ENCODE results near the gene TGM2. TPM values are rescaled to one million over a fixed set of nuclear protein-coding genes. Genes with fewer than 3 reads are reported as not detected.

The TGM2 gene
- total RNA-seq, 2 donors from 2014 or later, result 0.27 to 0.37 TPM

DNA sequence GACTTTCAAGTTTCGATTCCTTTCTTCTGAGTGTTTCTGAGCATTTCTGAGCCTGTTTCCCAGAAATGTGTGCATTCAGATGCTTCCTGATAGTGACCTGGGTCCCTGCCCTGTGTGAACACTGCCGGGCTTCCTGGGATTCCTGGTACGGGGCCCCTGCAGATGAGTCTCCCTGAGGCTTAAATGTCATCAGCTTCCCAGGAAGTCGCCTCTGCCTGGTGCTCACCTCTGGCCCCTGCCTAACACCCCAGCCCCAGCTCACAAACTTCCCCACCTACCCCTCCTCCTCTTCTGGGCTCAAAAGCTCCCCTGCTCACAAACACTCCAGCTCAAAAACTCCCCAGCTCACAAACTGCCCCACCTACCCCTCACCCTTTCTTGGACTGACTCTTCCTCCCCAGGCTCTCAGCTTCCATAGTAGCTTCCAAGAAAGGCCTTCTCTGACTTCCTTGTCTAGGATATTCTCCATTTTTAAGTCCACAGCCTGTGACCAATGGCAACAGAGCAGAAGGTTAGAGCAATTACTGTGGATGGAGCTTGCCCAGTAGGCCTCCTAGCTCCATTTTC, 42.0 kb downstream of the TGM2 start:
- Histone ChIP-seq H3K4me3 (ENCODE audit: low read length) (no peak overlapping the region), H3K9me3 (ENCODE audit: control insufficient read depth, low read length) (no peaks in the 10 kb centered on the region), H3K36me3 (ENCODE audit: control insufficient read depth, insufficient read depth, low read length) (no peaks in the 10 kb centered on the region), H3K27ac (ENCODE audit: low read depth, low read length) (no peak overlapping the region), H3K9ac (ENCODE audit: extremely low read depth, low read length, poor library complexity, severe bottlenecking) (no peak overlapping the region), H3K4me1 (ENCODE audit: control insufficient read depth, insufficient read depth, low read length) (no peaks in the 10 kb centered on the region), H3K27me3 (ENCODE audit: control insufficient read depth, insufficient read depth, low read length, poor library complexity, severe bottlenecking) (no peaks in the 10 kb centered on the region)
- DNase-seq, result peak; percentile 50
- Mint-ChIP-seq H3K4me3 (no peak overlapping the region), H3K9me3 (no peaks in the 10 kb centered on the region), H3K27me3 (ENCODE audit: insufficient read depth) (no peaks in the 10 kb centered on the region), H3K4me1 (peaks cover 6% of the 10 kb centered on the region), H3K27ac (peak overlapping the region; percentile 14), H3K36me3 (ENCODE audit: low read depth) (no peaks in the 10 kb centered on the region)
- WGBS, 2 experiments (ENCODE audit: insufficient coverage in 1 of 2, insufficient read length in 1 of 2), result 75% methylated on average over 2 to 4 of the region's 4 CpGs
- TF ChIP-seq, protein P1, sequence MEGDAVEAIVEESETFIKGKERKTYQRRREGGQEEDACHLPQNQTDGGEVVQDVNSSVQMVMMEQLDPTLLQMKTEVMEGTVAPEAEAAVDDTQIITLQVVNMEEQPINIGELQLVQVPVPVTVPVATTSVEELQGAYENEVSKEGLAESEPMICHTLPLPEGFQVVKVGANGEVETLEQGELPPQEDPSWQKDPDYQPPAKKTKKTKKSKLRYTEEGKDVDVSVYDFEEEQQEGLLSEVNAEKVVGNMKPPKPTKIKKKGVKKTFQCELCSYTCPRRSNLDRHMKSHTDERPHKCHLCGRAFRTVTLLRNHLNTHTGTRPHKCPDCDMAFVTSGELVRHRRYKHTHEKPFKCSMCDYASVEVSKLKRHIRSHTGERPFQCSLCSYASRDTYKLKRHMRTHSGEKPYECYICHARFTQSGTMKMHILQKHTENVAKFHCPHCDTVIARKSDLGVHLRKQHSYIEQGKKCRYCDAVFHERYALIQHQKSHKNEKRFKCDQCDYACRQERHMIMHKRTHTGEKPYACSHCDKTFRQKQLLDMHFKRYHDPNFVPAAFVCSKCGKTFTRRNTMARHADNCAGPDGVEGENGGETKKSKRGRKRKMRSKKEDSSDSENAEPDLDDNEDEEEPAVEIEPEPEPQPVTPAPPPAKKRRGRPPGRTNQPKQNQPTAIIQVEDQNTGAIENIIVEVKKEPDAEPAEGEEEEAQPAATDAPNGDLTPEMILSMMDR (conservative IDR thresholded peaks at IDR 0.05), result no peak

DNA sequence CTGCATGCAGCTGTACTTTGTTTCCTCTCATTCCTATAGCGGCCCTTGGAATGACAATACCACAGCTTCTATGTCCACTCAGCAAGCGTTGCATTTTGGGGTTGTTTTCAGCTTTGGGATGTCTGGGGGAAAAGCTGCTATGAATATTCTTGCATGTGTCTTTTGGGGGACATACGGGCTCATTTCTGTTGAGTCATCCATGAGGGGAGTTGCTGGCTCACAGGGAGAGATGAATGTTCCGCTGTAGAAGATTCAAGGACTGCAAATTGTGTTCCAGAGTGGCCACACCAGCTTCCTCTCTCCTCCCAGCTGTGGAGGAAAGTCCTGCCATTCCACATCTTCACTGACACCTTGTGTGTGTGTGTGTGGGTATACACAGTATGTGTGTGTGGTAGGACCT, 43.3 kb downstream of the TGM2 start:
- no peak overlapping the region for H3K4me3 Mint-ChIP-seq
- H3K9ac ChIP-seq (ENCODE audit: extremely low read depth, low read length, poor library complexity, severe bottlenecking), result no peak overlapping the region
- no peaks in the 10 kb centered on the region for H3K9me3 Mint-ChIP-seq
- TF ChIP-seq, protein P1 (conservative IDR thresholded peaks at IDR 0.05), result no peak
- no peaks in the 10 kb centered on the region for H3K27me3 ChIP-seq (ENCODE audit: control insufficient read depth, insufficient read depth, low read length, poor library complexity, severe bottlenecking)
- no peaks in the 10 kb centered on the region for H3K4me1 ChIP-seq (ENCODE audit: control insufficient read depth, insufficient read depth, low read length)
- no peak overlapping the region for H3K27ac ChIP-seq (ENCODE audit: low read depth, low read length)
- DNase-seq, result peak; percentile 20
- no peaks in the 10 kb centered on the region for H3K27me3 Mint-ChIP-seq (ENCODE audit: insufficient read depth)
- 92 to 100% methylated on average over 2 to 4 of the region's 4 CpGs for WGBS, 2 experiments (ENCODE audit: insufficient coverage in 1 of 2, insufficient read length in 1 of 2)
- H3K9me3 ChIP-seq (ENCODE audit: control insufficient read depth, low read length), result no peaks in the 10 kb centered on the region
- H3K36me3 Mint-ChIP-seq (ENCODE audit: low read depth), result no peaks in the 10 kb centered on the region
- H3K27ac Mint-ChIP-seq, result no peak overlapping the region
- H3K36me3 ChIP-seq (ENCODE audit: control insufficient read depth, insufficient read depth, low read length), result no peaks in the 10 kb centered on the region
- no peak overlapping the region for H3K4me3 ChIP-seq (ENCODE audit: low read length)
- peaks cover 6% of the 10 kb centered on the region for H3K4me1 Mint-ChIP-seq

DNA sequence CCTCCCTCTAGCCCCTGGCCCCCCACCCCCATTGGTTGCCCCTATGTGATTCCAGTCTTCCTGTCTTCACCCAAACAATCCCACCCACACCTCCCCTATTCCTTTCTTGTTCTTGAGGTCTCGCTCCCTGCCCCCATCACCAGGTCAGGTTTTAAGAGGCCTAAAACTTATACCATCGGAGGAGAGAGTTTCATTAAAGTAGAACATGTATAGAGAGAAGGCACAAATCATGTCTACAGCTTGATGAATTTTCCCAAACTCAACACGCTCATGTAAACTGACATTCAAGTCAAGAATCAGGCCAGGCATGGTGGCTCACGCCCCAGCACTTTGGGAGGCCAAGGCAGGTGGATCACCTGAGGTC, 44.5 kb downstream of the TGM2 start:
- H3K27ac Mint-ChIP-seq, result no peak overlapping the region
- 93 to 94% methylated on average over 2 to 4 of the region's 4 CpGs for WGBS, 2 experiments (ENCODE audit: insufficient coverage in 1 of 2, insufficient read length in 1 of 2)
- H3K27me3 ChIP-seq (ENCODE audit: control insufficient read depth, insufficient read depth, low read length, poor library complexity, severe bottlenecking), result no peaks in the 10 kb centered on the region

More for the DNA sequence above, 44.5 kb downstream of the TGM2 start:
- Histone ChIP-seq H3K4me3 (ENCODE audit: low read length) (no peak overlapping the region), H3K9me3 (ENCODE audit: control insufficient read depth, low read length) (no peaks in the 10 kb centered on the region), H3K9ac (ENCODE audit: extremely low read depth, low read length, poor library complexity, severe bottlenecking) (no peak overlapping the region), H3K27ac (ENCODE audit: low read depth, low read length) (no peak overlapping the region), H3K4me1 (ENCODE audit: control insufficient read depth, insufficient read depth, low read length) (no peaks in the 10 kb centered on the region), H3K36me3 (ENCODE audit: control insufficient read depth, insufficient read depth, low read length) (no peaks in the 10 kb centered on the region)
- TF ChIP-seq, protein P1 (conservative IDR thresholded peaks at IDR 0.05), result no peak
- no peaks in the 10 kb centered on the region for H3K9me3 Mint-ChIP-seq
- no peaks in the 10 kb centered on the region for H3K27me3 Mint-ChIP-seq (ENCODE audit: insufficient read depth)
- H3K4me3 Mint-ChIP-seq, result no peak overlapping the region
- no peak for DNase-seq
- H3K4me1 Mint-ChIP-seq, result peaks cover 6% of the 10 kb centered on the region
- H3K36me3 Mint-ChIP-seq (ENCODE audit: low read depth), result no peaks in the 10 kb centered on the region
